ENCODE data around the gene SLC12A7.

GRCh38 chr5:1129711-1130055 is 17.8 kb upstream of the SLC12A7 start:
- TF ChIP-seq CTCF (IDR thresholded peaks at IDR 0.05) (no peak), POLR2A (IDR thresholded peaks at IDR 0.05) (no peak)

Measured in heart left ventricle (tissue), 13 donors.